ENCODE results near the gene DND1. TPM values are rescaled to one million over a fixed set of nuclear protein-coding genes. Genes with fewer than 3 reads are reported as not detected.

Gene DND1
- polyA plus RNA-seq, 2 donors, result 0.76 to 1.9 TPM

GRCh38 chr5:140707812-140708211, 34.4 kb upstream of the DND1 start:
- Histone ChIP-seq H3K4me1 (ENCODE audit: control insufficient read depth in 2 of 2, insufficient read depth in 2 of 2, low read length in 1 of 2) (no peaks in the 10 kb centered on the region), H3K9me3 (ENCODE audit: control insufficient read depth in 2 of 2, insufficient read depth in 1 of 2, low read depth in 1 of 2, low read length in 1 of 2) (no peaks in the 10 kb centered on the region), H3K4me3 (ENCODE audit: low read depth in 1 of 2, low read length in 2 of 2) (no peak overlapping the region), H3K27ac (ENCODE audit: low read depth in 2 of 2, low read length in 1 of 2) (no peak overlapping the region), H3K36me3 (ENCODE audit: control insufficient read depth in 2 of 2, insufficient read depth in 2 of 2, low read length in 1 of 2) (peaks cover 3 to 12% of the 10 kb centered on the region in 2 donors), H3K27me3 (ENCODE audit: control insufficient read depth in 1 of 2, insufficient read depth in 2 of 2, low read length in 2 of 2) (no peaks in the 10 kb centered on the region)
- WGBS, 2 donors, result 84 to 91% methylated on average over 4 of the region's 4 CpGs

GRCh38 chr5:140700177-140701144, 27.1 kb upstream of the DND1 start, which contains the start of gene ZMAT2:
Gene ZMAT2, plus strand, starts transcription at chr5:140700447. Its CDS starts 14 bp downstream, at chr5:140700461.
- no peaks in the 10 kb centered on the region for H3K4me1 ChIP-seq (ENCODE audit: control insufficient read depth in 2 of 2, insufficient read depth in 2 of 2, low read length in 1 of 2)
- no peaks in the 10 kb centered on the region for H3K27me3 ChIP-seq (ENCODE audit: control insufficient read depth in 1 of 2, insufficient read depth in 2 of 2, low read length in 2 of 2)
- WGBS, 2 donors, result 2% methylated on average over 44 of the region's 44 CpGs
- no peaks in the 10 kb centered on the region for H3K9me3 ChIP-seq (ENCODE audit: control insufficient read depth in 2 of 2, insufficient read depth in 1 of 2, low read depth in 1 of 2, low read length in 1 of 2)
- peak within 1 kb of the TSS; percentile 75 to 99 for H3K4me3 ChIP-seq (ENCODE audit: low read depth in 1 of 2, low read length in 2 of 2)
- peaks cover 29 to 37% of the 10 kb centered on the region in 2 donors for H3K36me3 ChIP-seq (ENCODE audit: control insufficient read depth in 2 of 2, insufficient read depth in 2 of 2, low read length in 1 of 2)
- peak within 1 kb of the TSS; percentile 47 to 83 for H3K27ac ChIP-seq (ENCODE audit: low read depth in 2 of 2, low read length in 1 of 2)

DNA sequence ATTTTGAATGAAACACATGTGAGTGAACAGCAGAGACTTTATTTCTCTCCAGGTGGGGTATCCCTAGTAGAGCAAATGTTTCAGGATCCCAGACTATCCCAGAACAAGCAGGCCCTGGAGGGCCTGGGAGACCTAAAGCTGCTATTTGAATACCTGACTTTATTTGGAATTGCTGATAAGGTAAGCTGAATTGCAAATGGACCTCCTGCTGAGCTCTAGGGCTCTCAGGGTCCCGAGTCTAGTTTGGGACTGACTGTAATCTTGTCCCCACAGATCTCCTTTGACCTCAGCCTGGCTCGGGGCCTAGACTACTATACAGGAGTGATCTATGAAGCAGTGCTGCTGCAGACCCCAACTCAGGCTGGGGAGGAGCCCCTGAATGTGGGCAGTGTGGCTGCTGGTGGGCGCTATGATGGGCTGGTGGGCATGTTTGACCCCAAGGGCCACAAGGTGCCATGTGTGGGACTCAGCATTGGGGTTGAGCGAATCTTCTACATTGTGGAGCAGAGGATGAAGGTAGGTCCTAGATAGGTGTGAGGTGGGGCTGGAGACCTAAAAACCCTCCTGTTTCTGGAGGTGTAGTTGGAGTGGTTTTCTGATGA, 23.6 kb upstream of the DND1 start:
- Histone ChIP-seq H3K4me3 (ENCODE audit: low read depth in 1 of 2, low read length in 2 of 2) (no peak overlapping the region), H3K27ac (ENCODE audit: low read depth in 2 of 2, low read length in 1 of 2) (no peak overlapping the region), H3K9me3 (ENCODE audit: control insufficient read depth in 2 of 2, insufficient read depth in 1 of 2, low read depth in 1 of 2, low read length in 1 of 2) (no peaks in the 10 kb centered on the region), H3K4me1 (ENCODE audit: control insufficient read depth in 2 of 2, insufficient read depth in 2 of 2, low read length in 1 of 2) (no peaks in the 10 kb centered on the region), H3K27me3 (ENCODE audit: control insufficient read depth in 1 of 2, insufficient read depth in 2 of 2, low read length in 2 of 2) (no peaks in the 10 kb centered on the region), H3K36me3 (ENCODE audit: control insufficient read depth in 2 of 2, insufficient read depth in 2 of 2, low read length in 1 of 2) (peaks cover 27 to 34% of the 10 kb centered on the region in 2 donors)
- 84 to 89% methylated on average over 4 of the region's 4 CpGs for WGBS, 2 donors

DNA sequence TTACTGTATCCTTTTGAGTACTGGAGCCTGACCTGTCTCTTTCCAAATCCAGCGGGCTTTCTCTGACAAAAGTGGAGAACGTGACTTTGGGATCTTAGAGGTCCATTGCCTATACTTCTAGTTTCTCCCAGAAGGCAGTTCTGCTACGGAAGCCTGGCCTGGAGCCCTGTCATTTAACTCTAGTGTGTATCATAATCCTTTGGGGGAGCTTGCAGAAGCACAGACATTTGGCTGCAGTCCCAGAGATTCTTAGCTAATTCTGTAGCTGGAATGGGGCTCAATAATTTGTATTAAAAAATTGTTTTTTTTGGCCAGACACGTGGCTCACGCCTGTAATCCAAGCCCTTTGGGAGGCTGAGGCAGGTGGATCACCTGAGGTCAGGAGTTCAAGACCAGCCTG, 20.9 kb upstream of the DND1 start:
- peaks cover 27 to 33% of the 10 kb centered on the region in 2 donors for H3K36me3 ChIP-seq (ENCODE audit: control insufficient read depth in 2 of 2, insufficient read depth in 2 of 2, low read length in 1 of 2)
- H3K27ac ChIP-seq (ENCODE audit: low read depth in 2 of 2, low read length in 1 of 2), result no peak overlapping the region
- H3K4me1 ChIP-seq (ENCODE audit: control insufficient read depth in 2 of 2, insufficient read depth in 2 of 2, low read length in 1 of 2), result peaks cover 0 to 2% of the 10 kb centered on the region in 2 donors
- H3K4me3 ChIP-seq (ENCODE audit: low read depth in 1 of 2, low read length in 2 of 2), result no peak overlapping the region
- 57 to 74% methylated on average over 5 of the region's 5 CpGs for WGBS, 2 donors
- no peaks in the 10 kb centered on the region for H3K9me3 ChIP-seq (ENCODE audit: control insufficient read depth in 2 of 2, insufficient read depth in 1 of 2, low read depth in 1 of 2, low read length in 1 of 2)
- no peaks in the 10 kb centered on the region for H3K27me3 ChIP-seq (ENCODE audit: control insufficient read depth in 1 of 2, insufficient read depth in 2 of 2, low read length in 2 of 2)

DNA sequence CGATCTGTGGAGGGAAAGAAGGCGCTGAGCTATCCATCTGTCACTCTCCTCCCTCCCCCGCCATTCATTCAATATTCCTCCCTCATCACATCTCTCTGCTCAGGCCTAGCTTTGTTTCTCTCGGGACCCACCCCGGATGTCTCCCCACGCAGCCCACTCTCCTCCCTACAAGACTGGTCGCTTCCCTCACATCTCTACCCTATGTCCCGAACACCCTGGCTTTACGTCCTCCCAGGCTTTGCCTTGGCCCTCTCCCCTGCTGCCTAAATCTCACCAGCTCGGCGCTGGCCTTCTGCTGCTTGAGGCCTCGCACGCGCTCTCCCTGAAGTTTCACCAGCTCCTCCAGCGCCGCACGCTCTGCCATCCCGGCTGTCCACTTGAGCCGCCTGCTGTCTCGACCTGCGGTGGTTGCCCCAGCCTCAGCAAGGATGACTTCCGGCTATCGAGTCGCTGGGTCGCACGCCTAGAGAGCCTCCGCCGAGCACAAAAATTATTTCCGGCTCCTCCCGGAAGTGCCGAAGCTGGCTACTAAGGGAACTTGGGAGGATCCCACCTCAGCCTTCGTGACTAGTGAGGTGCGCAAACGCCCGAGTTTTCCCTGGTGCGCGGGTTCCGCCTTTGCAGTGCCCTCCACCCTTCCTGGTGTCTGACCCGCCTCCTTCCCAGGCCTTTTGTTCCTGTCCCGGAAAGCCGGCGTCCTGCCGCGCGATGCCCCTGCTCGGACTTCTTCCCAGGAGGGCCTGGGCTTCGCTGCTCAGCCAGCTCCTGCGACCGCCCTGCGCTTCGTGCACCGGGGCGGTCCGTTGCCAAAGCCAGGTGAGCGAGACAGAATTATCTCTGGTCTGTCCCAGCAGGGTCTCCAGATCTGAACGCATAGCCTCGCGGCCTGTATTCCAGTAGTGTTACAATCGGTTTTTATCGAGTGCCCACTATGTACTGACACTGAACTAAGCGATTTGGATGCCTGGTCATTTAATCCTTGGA, 17.9 kb upstream of the DND1 start, which contains the start of the genes HARS1 and HARS2:
TSS of gene HARS1 (minus strand) at position 430 of the 984 bp plus-strand sequence. CDS start at position 364, 66 bp downstream.
TSS of gene HARS2 (plus strand) at position 515 of the 984 bp plus-strand sequence. CDS start at position 709, 194 bp downstream.
- H3K27ac ChIP-seq (ENCODE audit: low read depth in 2 of 2, low read length in 1 of 2), result peak within 1 kb of the TSS; percentile 92 to 99
- H3K27me3 ChIP-seq (ENCODE audit: control insufficient read depth in 1 of 2, insufficient read depth in 2 of 2, low read length in 2 of 2), result no peaks in the 10 kb centered on the region
- whole genome bisulfite sequencing, 2 donors, result 0 to 1% methylated on average over 60 to 61 of the region's 61 CpGs
- peak within 1 kb of the TSS; percentile 84 to 91 for H3K4me3 ChIP-seq (ENCODE audit: low read depth in 1 of 2, low read length in 2 of 2)
- peaks cover 0 to 2% of the 10 kb centered on the region in 2 donors for H3K4me1 ChIP-seq (ENCODE audit: control insufficient read depth in 2 of 2, insufficient read depth in 2 of 2, low read length in 1 of 2)
- peaks cover 4 to 13% of the 10 kb centered on the region in 2 donors for H3K36me3 ChIP-seq (ENCODE audit: control insufficient read depth in 2 of 2, insufficient read depth in 2 of 2, low read length in 1 of 2)
- H3K9me3 ChIP-seq (ENCODE audit: control insufficient read depth in 2 of 2, insufficient read depth in 1 of 2, low read depth in 1 of 2, low read length in 1 of 2), result no peaks in the 10 kb centered on the region

GRCh38 chr5:140690376-140690932, 17.1 kb upstream of the DND1 start:
- Histone ChIP-seq H3K4me1 (ENCODE audit: control insufficient read depth in 2 of 2, insufficient read depth in 2 of 2, low read length in 1 of 2) (peaks cover 0 to 2% of the 10 kb centered on the region in 2 donors), H3K27me3 (ENCODE audit: control insufficient read depth in 1 of 2, insufficient read depth in 2 of 2, low read length in 2 of 2) (no peaks in the 10 kb centered on the region), H3K9me3 (ENCODE audit: control insufficient read depth in 2 of 2, insufficient read depth in 1 of 2, low read depth in 1 of 2, low read length in 1 of 2) (no peaks in the 10 kb centered on the region), H3K4me3 (ENCODE audit: low read depth in 1 of 2, low read length in 2 of 2) (peak overlapping the region; percentile 84 to 91), H3K27ac (ENCODE audit: low read depth in 2 of 2, low read length in 1 of 2) (peak overlapping the region; percentile 92 to 99), H3K36me3 (ENCODE audit: control insufficient read depth in 2 of 2, insufficient read depth in 2 of 2, low read length in 1 of 2) (peaks cover under 1 to 8% of the 10 kb centered on the region in 2 donors)
- WGBS, 2 donors, result 52 to 55% methylated on average over 8 of the region's 8 CpGs

DNA sequence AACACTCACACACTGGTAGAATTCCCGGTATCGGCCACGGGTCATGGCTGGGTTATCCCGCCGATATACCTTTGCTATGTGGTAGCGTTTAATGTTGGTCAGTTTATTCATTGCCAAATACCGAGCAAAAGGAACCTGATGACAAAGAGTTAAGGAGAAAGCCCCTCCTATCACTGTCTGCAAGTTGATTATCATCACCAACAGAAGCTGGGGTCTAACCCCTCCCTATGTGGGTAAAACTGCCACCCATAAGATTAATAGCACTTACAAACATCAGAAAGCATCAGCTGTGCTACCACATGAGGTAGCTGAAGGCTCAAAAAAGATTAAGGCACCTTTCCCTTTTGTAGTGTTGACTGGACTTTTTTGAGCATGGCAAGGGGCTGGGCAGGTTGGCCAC, 5.6 kb upstream of the DND1 start:
- 95 to 97% methylated on average over 7 of the region's 7 CpGs for WGBS, 2 donors
- Histone ChIP-seq H3K36me3 (ENCODE audit: control insufficient read depth in 2 of 2, insufficient read depth in 2 of 2, low read length in 1 of 2) (peaks cover 25 to 39% of the 10 kb centered on the region in 2 donors), H3K4me3 (ENCODE audit: low read depth in 1 of 2, low read length in 2 of 2) (no peak overlapping the region), H3K4me1 (ENCODE audit: control insufficient read depth in 2 of 2, insufficient read depth in 2 of 2, low read length in 1 of 2) (no peaks in the 10 kb centered on the region), H3K27ac (ENCODE audit: low read depth in 2 of 2, low read length in 1 of 2) (no peak overlapping the region), H3K9me3 (ENCODE audit: control insufficient read depth in 2 of 2, insufficient read depth in 1 of 2, low read depth in 1 of 2, low read length in 1 of 2) (no peaks in the 10 kb centered on the region), H3K27me3 (ENCODE audit: control insufficient read depth in 1 of 2, insufficient read depth in 2 of 2, low read length in 2 of 2) (no peaks in the 10 kb centered on the region)

DNA sequence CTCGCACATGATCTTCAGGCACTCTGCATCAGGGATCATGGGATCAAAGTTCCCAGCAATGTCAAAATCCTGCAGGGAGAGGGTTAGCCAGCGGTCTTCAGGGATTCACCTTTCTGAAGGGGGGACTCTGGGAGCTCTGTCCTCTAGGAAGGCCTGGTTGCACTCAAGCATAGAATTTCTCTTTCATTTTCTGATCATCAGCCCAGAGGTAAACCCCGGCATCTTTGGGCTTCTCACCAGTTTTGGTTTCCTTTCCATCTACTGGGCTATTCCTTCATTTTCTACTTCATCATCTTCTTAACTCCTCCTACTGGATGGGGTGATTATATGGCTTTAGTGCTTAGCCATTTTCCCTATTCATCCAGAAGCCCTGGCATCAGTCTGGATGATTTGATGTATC, 4.6 kb upstream of the DND1 start:
- Histone ChIP-seq H3K9me3 (ENCODE audit: control insufficient read depth in 2 of 2, insufficient read depth in 1 of 2, low read depth in 1 of 2, low read length in 1 of 2) (no peaks in the 10 kb centered on the region), H3K27ac (ENCODE audit: low read depth in 2 of 2, low read length in 1 of 2) (no peak overlapping the region), H3K27me3 (ENCODE audit: control insufficient read depth in 1 of 2, insufficient read depth in 2 of 2, low read length in 2 of 2) (no peaks in the 10 kb centered on the region), H3K36me3 (ENCODE audit: control insufficient read depth in 2 of 2, insufficient read depth in 2 of 2, low read length in 1 of 2) (peaks cover 25 to 44% of the 10 kb centered on the region in 2 donors), H3K4me3 (ENCODE audit: low read depth in 1 of 2, low read length in 2 of 2) (no peak overlapping the region), H3K4me1 (ENCODE audit: control insufficient read depth in 2 of 2, insufficient read depth in 2 of 2, low read length in 1 of 2) (no peaks in the 10 kb centered on the region)
- WGBS, 2 donors, result 89 to 95% methylated on average over 3 of the region's 3 CpGs

Data from esophagus (tissue), 2 donors.